HepG2 (cell line): Measurements from ENCODE around the gene VWA2. TPM values are rescaled to one million over a fixed set of nuclear protein-coding genes. Genes with fewer than 3 reads are reported as not detected.

ENCODE experiments used
- ATAC-seq: fragments of 200-7000 bp; cut with Tn5 transposase; 3 replicates; pipeline ENCODE4 v1.9.1; 2020; ENCODE audit warnings: mild to moderate bottlenecking, moderate library complexity
- BruUV-seq: library from RNA; stranded (reverse); fragments of 400-500 nt; replicated peaks from 2 replicates; lab custom pipeline; 2021; lab: Mats Ljungman, UMichigan
- CTCF ChIA-PET: fragments of 300-600 bp; formaldehyde crosslinking; extraction: SDS; loops from one replicate; lab custom pipeline; 2021; ENCODE audit warnings: low total read pairs, inconsistent platforms, low intra/inter-chr PET ratio; lab: Yijun Ruan, JAX
- POLR2A ChIA-PET: fragments of 350-600 bp; sonication (Branson Sonifier 250); formaldehyde crosslinking; loops from one replicate; lab custom pipeline; 2020; ENCODE audit warnings: antibody characterized with exemption, inconsistent platforms; lab: Yijun Ruan, JAX
- DNase-seq: peaks from one replicate; pipeline ENCODE4 v3.0.0-alpha.2; 2015; ENCODE audit warnings: low spot score
- FAIRE-seq: peaks from 3 replicates; lab custom pipeline; 2011; peaks lifted over from hg19 to GRCh38; lab: Jason Lieb, UNC
- H2AFZ ChIP-seq: one replicate; pipeline ENCODE4 v1.6.1; 2011; ENCODE audit warnings: low read length, inconsistent platforms
- H3K27ac ChIP-seq: fragments of 300-600 bp; 3 replicates; pipeline ENCODE4 v1.8.0; 2011; ENCODE audit warnings: mixed run types, mild to moderate bottlenecking, mixed read lengths, low read length, inconsistent platforms; ENCODE audit not compliant: insufficient read depth; ENCODE audit errors: extremely low read length
- H3K27me3 ChIP-seq, 2 experiments: fragments of 200-600 bp in 1 of 2; 2 replicates in 1 of 2; 3 replicates in 1 of 2; pipeline versions ENCODE4 v1.6.0 to v1.8.0; 2011; ENCODE audit warnings: low read length in 2 of 2, mild to moderate bottlenecking in 2 of 2, moderate library complexity in 2 of 2, inconsistent platforms in 1 of 2; ENCODE audit not compliant: insufficient read depth in 2 of 2, control insufficient read depth in 1 of 2
- H3K36me3 ChIP-seq, 2 experiments: fragments of 200-600 bp in 1 of 2; replicated peaks in 1 of 2; 2 replicates in 1 of 2; 3 replicates in 1 of 2; pipeline versions ENCODE4 v1.5.1 to v1.8.0; 2011; ENCODE audit warnings: low read length in 2 of 2, inconsistent platforms in 1 of 2; ENCODE audit not compliant: insufficient read depth in 2 of 2, control insufficient read depth in 1 of 2
- H3K4me1 ChIP-seq: 2 replicates; pipeline ENCODE4 v1.5.1; 2012; ENCODE audit warnings: low read length, inconsistent platforms; ENCODE audit not compliant: insufficient read depth
- H3K4me2 ChIP-seq: 2 replicates; pipeline ENCODE4 v1.6.0; 2011; ENCODE audit warnings: low read depth, low read length, inconsistent platforms
- H3K4me3 ChIP-seq, 3 experiments: fragments of 200-600 bp in 1 of 3; sonication (generic), shearing (Covaris generic) in 1 of 3; replicated peaks in 1 of 3; 2 replicates each; pipeline ENCODE4 v1.5.1; 2011 to 2016; ENCODE audit warnings: low read length in 3 of 3, inconsistent platforms in 2 of 3, low read depth in 2 of 3, mild to moderate bottlenecking in 2 of 3, control low read depth in 1 of 3, mixed read lengths in 1 of 3; ENCODE audit not compliant: insufficient read depth in 1 of 3
- H3K79me2 ChIP-seq: one replicate; pipeline ENCODE4 v1.6.1; 2011; ENCODE audit warnings: low read length, inconsistent platforms; ENCODE audit not compliant: insufficient read depth
- H3K9ac ChIP-seq: 2 replicates; pipeline ENCODE4 v1.6.0; 2011; ENCODE audit warnings: mild to moderate bottlenecking, low read depth, low read length, inconsistent platforms; ENCODE audit not compliant: insufficient read depth
- H3K9me3 ChIP-seq: 2 replicates; pipeline ENCODE4 v1.5.1; 2012; ENCODE audit warnings: mild to moderate bottlenecking, low read length
- H4K20me1 ChIP-seq: 2 replicates; pipeline ENCODE4 v1.6.0; 2011; ENCODE audit warnings: inconsistent platforms, mild to moderate bottlenecking, low read length, moderate library complexity; ENCODE audit not compliant: insufficient read depth
- GMEB2 ChIP-seq: IDR thresholded peaks from 2 replicates; pipeline ENCODE4 v1.6.1; 2016; ENCODE audit warnings: missing biosample characterization, missing genetic modification reagents, low read depth
- GTF3A ChIP-seq: sonication (generic); formaldehyde crosslinking; conservative IDR thresholded peaks from 2 replicates; pipeline ENCODE4 v1.4.0; 2020; ENCODE audit warnings: mild to moderate bottlenecking, missing genetic modification reagents
- IRF1 ChIP-seq: sonication (generic); formaldehyde crosslinking; IDR thresholded peaks from 2 replicates; pipeline ENCODE4 v1.4.0; 2020; ENCODE audit warnings: low read depth, mild to moderate bottlenecking, missing genetic modification reagents
- PBX3 ChIP-seq: sonication (generic); formaldehyde crosslinking; IDR thresholded peaks from 2 replicates; pipeline ENCODE4 v1.8.1; 2023; ENCODE audit warnings: missing genetic modification reagents, inconsistent platforms, borderline replicate concordance
- RNF2 ChIP-seq: fragments of 450-650 bp; conservative IDR thresholded peaks from 2 replicates; pipeline ENCODE4 v1.6.1; 2016; ENCODE audit warnings: low read depth
- ZFX ChIP-seq: sonication (generic); formaldehyde crosslinking; IDR thresholded peaks from 2 replicates; pipeline ENCODE4 v1.4.0; 2020; ENCODE audit warnings: mild to moderate bottlenecking, low read depth, missing genetic modification reagents, moderate library complexity
- ZNF414 ChIP-seq: sonication (generic); formaldehyde crosslinking; IDR thresholded peaks from 2 replicates; pipeline ENCODE4 v1.5.0; 2020; ENCODE audit warnings: missing genetic modification reagents
- ZNF556 ChIP-seq: sonication (generic); formaldehyde crosslinking; IDR thresholded peaks from 2 replicates; pipeline ENCODE4 v1.4.0; 2020; ENCODE audit warnings: mild to moderate bottlenecking, missing genetic modification reagents, borderline replicate concordance
- ZNF557 ChIP-seq: sonication (generic); formaldehyde crosslinking; IDR thresholded peaks from 2 replicates; pipeline ENCODE4 v1.4.0; 2020; ENCODE audit warnings: missing genetic modification reagents
- WGBS: methylation state at CpG from one replicate; pipeline ENCODE4 v1.1.6; 2017; ENCODE audit warnings: low lambda C conversion rate; 5-methylcytosine and 5-hydroxymethylcytosine counted together
- in situ Hi-C: cut with HindIII; loops from 2 replicates; pipeline ENCODE4 v1.10.0; 2017; ENCODE audit warnings: low pct_unique_long_range_greater_than_20kb; ENCODE audit not compliant: extremely low pct_ligation_motif_present
- intact Hi-C: fragments of 100-400 bp; cut with micrococcal nuclease; formaldehyde crosslinking; loops from one replicate; pipeline ENCODE4 v1.10.0; 2022; ENCODE audit not compliant: unreplicated experiment
- polyA plus RNA-seq, 8 experiments: library from polyadenylated mRNA; depleted of rRNA in 3 of 8; stranded (reverse) in 7 of 8; unstranded in 1 of 8; fragments of >200 nt; fragmentation: Illumina TruSeq in 4 of 8; extraction: Trizol in 4 of 8; gene quantifications; 2 replicates each; pipeline versions ENCODE4 v1.2.1 to v1.2.3, GENCODE V29; 2011 to 2016; ENCODE audit warnings: low read depth in 4 of 8, missing spikeins in 1 of 8, mixed read lengths in 1 of 8; ENCODE audit not compliant: insufficient read depth in 1 of 8
- total RNA-seq, 5 experiments: library from RNA; depleted of rRNA; stranded (reverse); fragments of >200 nt; fragmentation: Illumina TruSeq; extraction: Trizol; gene quantifications; 2 replicates each; pipeline ENCODE4 v1.2.3, GENCODE V29; 2016; ENCODE audit warnings: low read depth in 1 of 5

The VWA2 gene
- total and polyA plus RNA-seq, 2 of the 13 experiments (the other 11 are each of a cell fraction or from before 2014, with no cell fraction given): not detected

- Histone ChIP-seq H3K9me3 (no peaks in the 10 kb centered on the region), H4K20me1 (no peaks in the 10 kb centered on the region), H3K9ac (no peak overlapping the region), H3K4me2 (no peak overlapping the region), H3K27me3 (peaks cover 0 to 4% of the 10 kb centered on the region in 2 experiments; a peak in 1 of 5 replicates), H3K4me3 (no peak overlapping the region), H3K36me3 (no peaks in the 10 kb centered on the region), H2AFZ (no peak overlapping the region), H3K79me2 (no peaks in the 10 kb centered on the region), H3K27ac (no peak overlapping the region), H3K4me1 (no peaks in the 10 kb centered on the region)
- ATAC-seq (no peak), FAIRE-seq (no peak), DNase-seq (no peak)
- ChIA-PET POLR2A (no interaction called here), CTCF (no interaction called here)
- TF ChIP-seq ZNF414 (CRISPR knock-in tag) (no peak), ZNF556 (CRISPR knock-in tag) (no peak), ZNF557 (CRISPR knock-in tag) (no peak), GTF3A (no peak), ZFX (no peak), GMEB2 (CRISPR knock-in tag) (no peak)
- WGBS: 21% methylated on average over 5 of the region's 5 CpGs
- BruUV-seq: no TSS peak
- in situ Hi-C loops (no loop called here), intact Hi-C loops (no loop called here)
Observed at GRCh38 chr10:114258274-114258840, 19.3 kb downstream of the VWA2 start.

GRCh38 chr10:114259824-114260223 is 20.8 kb downstream of the VWA2 start:
- H3K27me3 ChIP-seq: peaks cover 0 to 2% of the 10 kb centered on the region in 2 experiments; a peak in 1 of 5 replicates
- intact Hi-C loops: no loop called here
- no peaks in the 10 kb centered on the region for H3K9me3 ChIP-seq
- CTCF ChIA-PET: no interaction called here
- no peak for ATAC-seq
- H3K9ac ChIP-seq: no peak overlapping the region
- no peaks in the 10 kb centered on the region for H4K20me1 ChIP-seq
- no peak for DNase-seq
- H3K4me3 ChIP-seq: no peak overlapping the region
- H3K4me1 ChIP-seq: no peaks in the 10 kb centered on the region
- POLR2A ChIA-PET: no interaction called here
- in situ Hi-C loops: no loop called here
- no peaks in the 10 kb centered on the region for H3K79me2 ChIP-seq
- no peak overlapping the region for H3K27ac ChIP-seq
- H3K4me2 ChIP-seq: no peak overlapping the region
- no peak for FAIRE-seq
- WGBS: 58% methylated on average over 10 of the region's 10 CpGs
- BruUV-seq: no TSS peak
- no peaks in the 10 kb centered on the region for H3K36me3 ChIP-seq
- no peak overlapping the region for H2AFZ ChIP-seq
- TF ChIP-seq PBX3 (no peak), RNF2 (no peak), IRF1 (CRISPR knock-in tag) (no peak)
